ENCODE results near the gene FOXJ2.
"Not testable (repeated sequence)": the region's sequence is repeated elsewhere in the genome, so short reads cannot be mapped to it uniquely, and the experiment has no call there.

DNA sequence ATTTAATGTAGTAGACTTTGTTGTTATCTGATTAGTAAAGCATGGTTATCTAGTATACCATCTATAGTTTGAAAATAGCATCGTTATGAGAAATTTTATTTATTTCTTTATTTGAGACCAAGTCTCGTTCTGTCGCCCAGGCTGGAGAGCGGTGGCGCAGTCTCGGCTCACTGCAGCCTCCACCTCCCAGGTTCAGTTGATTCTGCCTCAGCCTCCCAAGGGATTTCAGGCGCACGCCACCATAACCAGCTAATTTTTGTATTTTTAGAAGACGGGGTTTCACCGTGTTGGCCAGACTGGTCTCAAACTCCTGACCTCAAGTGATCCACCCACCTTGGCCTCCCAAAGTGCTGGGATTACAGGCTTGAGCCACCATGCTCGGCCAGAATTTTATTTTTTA is 56.8 kb downstream of the FOXJ2 start:
- TF ChIP-seq EZH2 (IDR thresholded peaks at IDR 0.05; ENCODE audit: low read length, missing control alignments): not testable (repeated sequence)
- TF ChIP-seq, protein P1, sequence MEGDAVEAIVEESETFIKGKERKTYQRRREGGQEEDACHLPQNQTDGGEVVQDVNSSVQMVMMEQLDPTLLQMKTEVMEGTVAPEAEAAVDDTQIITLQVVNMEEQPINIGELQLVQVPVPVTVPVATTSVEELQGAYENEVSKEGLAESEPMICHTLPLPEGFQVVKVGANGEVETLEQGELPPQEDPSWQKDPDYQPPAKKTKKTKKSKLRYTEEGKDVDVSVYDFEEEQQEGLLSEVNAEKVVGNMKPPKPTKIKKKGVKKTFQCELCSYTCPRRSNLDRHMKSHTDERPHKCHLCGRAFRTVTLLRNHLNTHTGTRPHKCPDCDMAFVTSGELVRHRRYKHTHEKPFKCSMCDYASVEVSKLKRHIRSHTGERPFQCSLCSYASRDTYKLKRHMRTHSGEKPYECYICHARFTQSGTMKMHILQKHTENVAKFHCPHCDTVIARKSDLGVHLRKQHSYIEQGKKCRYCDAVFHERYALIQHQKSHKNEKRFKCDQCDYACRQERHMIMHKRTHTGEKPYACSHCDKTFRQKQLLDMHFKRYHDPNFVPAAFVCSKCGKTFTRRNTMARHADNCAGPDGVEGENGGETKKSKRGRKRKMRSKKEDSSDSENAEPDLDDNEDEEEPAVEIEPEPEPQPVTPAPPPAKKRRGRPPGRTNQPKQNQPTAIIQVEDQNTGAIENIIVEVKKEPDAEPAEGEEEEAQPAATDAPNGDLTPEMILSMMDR (conservative IDR thresholded peaks at IDR 0.05 in 1 of 2, IDR thresholded peaks at IDR 0.05 in 1 of 2; ENCODE audit: low read depth in 1 of 2, low read length in 2 of 2): not testable (repeated sequence)

Measured in fibroblast of lung (primary cell).